ENCODE measurements around the gene TBX5.

DNA sequence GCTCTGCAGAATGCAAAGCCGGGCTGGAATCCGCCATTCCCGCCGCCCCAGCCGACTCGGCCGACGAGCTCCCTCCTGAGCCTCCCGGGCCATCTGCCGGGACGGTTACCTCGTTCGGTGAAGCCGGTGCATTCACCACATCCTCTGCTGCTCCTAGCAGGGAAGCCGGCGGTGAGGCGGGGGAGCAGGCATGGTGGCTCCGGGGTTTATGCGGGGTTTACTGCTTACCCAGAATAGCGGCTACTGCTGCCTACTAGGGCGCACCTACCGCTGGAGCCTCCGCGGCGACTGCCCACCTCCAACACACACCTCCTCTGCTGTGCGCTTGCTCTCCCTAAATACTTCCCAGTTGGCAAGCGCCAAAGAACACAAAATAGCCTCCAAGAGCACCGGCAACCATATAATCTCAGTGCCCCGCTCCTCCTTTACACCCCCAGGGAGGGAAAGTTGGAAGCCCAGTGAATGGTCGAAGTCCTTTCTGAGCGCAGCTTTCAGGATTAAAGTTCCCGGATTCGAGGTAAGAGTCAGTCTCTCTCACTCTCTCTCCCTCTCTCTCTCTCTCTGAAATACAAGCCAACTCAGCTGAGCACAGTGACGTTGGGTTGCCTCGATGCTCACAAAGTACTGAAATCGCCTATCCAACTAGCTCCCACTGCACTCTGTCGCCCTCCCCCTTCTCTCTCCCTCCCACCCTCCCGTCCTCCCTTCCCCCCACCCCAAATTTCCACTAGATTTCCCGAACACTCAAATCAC lies at the start of gene TBX5:
- TF ChIP-seq BACH1 (tag; IDR thresholded peaks at IDR 0.05) (no peak), ATF1 (CRISPR knock-in tag; IDR thresholded peaks at IDR 0.05) (no peak), ATF1 (tag; IDR thresholded peaks at IDR 0.05) (no peak), ZBTB7A (IDR thresholded peaks at IDR 0.05; ENCODE audit: borderline replicate concordance, control insufficient read depth, low read depth, low read length) (no peak), POLR2A (conservative IDR thresholded peaks at IDR 0.05) (no peak), STAG1 (CRISPR knock-in tag; IDR thresholded peaks at IDR 0.05; ENCODE audit: borderline replicate concordance) (no peak), CEBPG (CRISPR knock-in tag; IDR thresholded peaks at IDR 0.05) (no peak), CEBPG (tag; conservative IDR thresholded peaks at IDR 0.05 in 1 of 2, IDR thresholded peaks at IDR 0.05 in 1 of 2) (no peak), ZNF274 (IDR thresholded peaks at IDR 0.05; ENCODE audit: borderline replicate concordance, low read depth, low read length) (no peak), ZNF644 (tag; IDR thresholded peaks at IDR 0.05; ENCODE audit: low read depth) (no peak), MEIS2 (IDR thresholded peaks at IDR 0.05; ENCODE audit: partially characterized antibody) (no peak), GABPB2 (CRISPR knock-in tag; conservative IDR thresholded peaks at IDR 0.05) (no peak), ZNF232 (CRISPR knock-in tag; IDR thresholded peaks at IDR 0.05) (no peak)
- TF ChIP-seq, protein P1, sequence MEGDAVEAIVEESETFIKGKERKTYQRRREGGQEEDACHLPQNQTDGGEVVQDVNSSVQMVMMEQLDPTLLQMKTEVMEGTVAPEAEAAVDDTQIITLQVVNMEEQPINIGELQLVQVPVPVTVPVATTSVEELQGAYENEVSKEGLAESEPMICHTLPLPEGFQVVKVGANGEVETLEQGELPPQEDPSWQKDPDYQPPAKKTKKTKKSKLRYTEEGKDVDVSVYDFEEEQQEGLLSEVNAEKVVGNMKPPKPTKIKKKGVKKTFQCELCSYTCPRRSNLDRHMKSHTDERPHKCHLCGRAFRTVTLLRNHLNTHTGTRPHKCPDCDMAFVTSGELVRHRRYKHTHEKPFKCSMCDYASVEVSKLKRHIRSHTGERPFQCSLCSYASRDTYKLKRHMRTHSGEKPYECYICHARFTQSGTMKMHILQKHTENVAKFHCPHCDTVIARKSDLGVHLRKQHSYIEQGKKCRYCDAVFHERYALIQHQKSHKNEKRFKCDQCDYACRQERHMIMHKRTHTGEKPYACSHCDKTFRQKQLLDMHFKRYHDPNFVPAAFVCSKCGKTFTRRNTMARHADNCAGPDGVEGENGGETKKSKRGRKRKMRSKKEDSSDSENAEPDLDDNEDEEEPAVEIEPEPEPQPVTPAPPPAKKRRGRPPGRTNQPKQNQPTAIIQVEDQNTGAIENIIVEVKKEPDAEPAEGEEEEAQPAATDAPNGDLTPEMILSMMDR (IDR thresholded peaks at IDR 0.05 in 2 of 3, conservative IDR thresholded peaks at IDR 0.05 in 1 of 3; ENCODE audit: insufficient read depth in 2 of 3, low read depth in 1 of 3, low read length in 3 of 3): no peak
- TF ChIP-seq, protein P2, sequence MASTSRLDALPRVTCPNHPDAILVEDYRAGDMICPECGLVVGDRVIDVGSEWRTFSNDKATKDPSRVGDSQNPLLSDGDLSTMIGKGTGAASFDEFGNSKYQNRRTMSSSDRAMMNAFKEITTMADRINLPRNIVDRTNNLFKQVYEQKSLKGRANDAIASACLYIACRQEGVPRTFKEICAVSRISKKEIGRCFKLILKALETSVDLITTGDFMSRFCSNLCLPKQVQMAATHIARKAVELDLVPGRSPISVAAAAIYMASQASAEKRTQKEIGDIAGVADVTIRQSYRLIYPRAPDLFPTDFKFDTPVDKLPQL (IDR thresholded peaks at IDR 0.05; ENCODE audit: extremely low read depth, insufficient read length): no peak
